DOHH2 (cell line): Measurements from ENCODE around the gene PTPN12.

Experiments used
- H3F3A ChIP-seq: fragments of 200-600 bp; sonication (generic), shearing (Covaris generic); 2 replicates; pipeline ENCODE4 v1.6.0; 2016; ENCODE audit warnings: antibody characterized with exemption, mild to moderate bottlenecking; ENCODE audit not compliant: control insufficient read depth, insufficient read depth
- H3K27ac ChIP-seq: fragments of 200-600 bp; sonication (generic); 2 replicates; pipeline ENCODE4 v1.5.1; 2014; ENCODE audit warnings: low read depth, mild to moderate bottlenecking, low read length, moderate library complexity
- H3K27me3 ChIP-seq: fragments of 200-600 bp; sonication (generic); 2 replicates; pipeline ENCODE4 v1.6.1; 2014; ENCODE audit warnings: mild to moderate bottlenecking, low read length, mixed read lengths; ENCODE audit not compliant: control insufficient read depth
- H3K36me3 ChIP-seq: fragments of 200-600 bp; sonication (generic); 2 replicates; pipeline ENCODE4 v1.6.1; 2014; ENCODE audit warnings: mild to moderate bottlenecking, low read length, moderate library complexity, mixed read lengths; ENCODE audit not compliant: control insufficient read depth
- H3K4me1 ChIP-seq: fragments of 200-600 bp; sonication (generic); 2 replicates; pipeline ENCODE4 v1.6.1; 2014; ENCODE audit warnings: mild to moderate bottlenecking, low read length, mixed read lengths; ENCODE audit not compliant: control insufficient read depth
- H3K4me2 ChIP-seq: fragments of 200-600 bp; sonication (generic); 2 replicates; pipeline ENCODE4 v1.6.0; 2014; ENCODE audit warnings: mild to moderate bottlenecking, low read length, moderate library complexity
- H3K4me3 ChIP-seq: fragments of 200-600 bp; sonication (generic); 2 replicates; pipeline ENCODE4 v1.5.1; 2014; ENCODE audit warnings: mild to moderate bottlenecking, low read length, mixed read lengths
- H3K79me2 ChIP-seq: fragments of 200-600 bp; sonication (generic); 2 replicates; pipeline ENCODE4 v1.6.1; 2014; ENCODE audit warnings: mild to moderate bottlenecking, low read length, mixed read lengths; ENCODE audit not compliant: control insufficient read depth
- H3K9me2 ChIP-seq: fragments of 200-600 bp; sonication (generic); replicated peaks from 2 replicates; pipeline ENCODE4 v1.6.1; 2014; ENCODE audit warnings: mild to moderate bottlenecking, low read length, mixed read lengths; ENCODE audit not compliant: control insufficient read depth
- H3K9me3 ChIP-seq: fragments of 200-600 bp; sonication (generic); 2 replicates; pipeline ENCODE4 v1.6.1; 2014; ENCODE audit warnings: antibody characterized with exemption, low read length, mixed read lengths; ENCODE audit not compliant: control insufficient read depth, insufficient read depth
- H4K20me1 ChIP-seq: fragments of 200-600 bp; sonication (generic); 2 replicates; pipeline ENCODE4 v1.6.0; 2014; ENCODE audit warnings: low read depth, mild to moderate bottlenecking, antibody characterized with exemption, low read length, moderate library complexity; ENCODE audit not compliant: control insufficient read depth, insufficient read depth
- CTCF ChIP-seq: fragments of 200-600 bp; sonication (generic); IDR thresholded peaks from one replicate; pipeline ENCODE4 v1.5.1; 2014; ENCODE audit warnings: antibody characterized with exemption, mild to moderate bottlenecking, low read depth, low read length; ENCODE audit not compliant: poor library complexity, severe bottlenecking
- EZH2phosphoT487 ChIP-seq: fragments of 200-600 bp; sonication (generic); IDR thresholded peaks from 2 replicates; pipeline ENCODE4 v1.6.1; 2017; ENCODE audit warnings: borderline replicate concordance, mild to moderate bottlenecking, antibody characterized with exemption, low read length, moderate library complexity, mixed read lengths

Gene PTPN12

GRCh38 chr7:77536017-77536412, 1.1 kb upstream of the PTPN12 start:
- Histone ChIP-seq H3K4me3 (peak overlapping the region; percentile 85), H3F3A (peaks cover 10% of the 10 kb centered on the region), H3K4me1 (peaks cover 10% of the 10 kb centered on the region), H3K9me2 (no peaks in the 10 kb centered on the region), H4K20me1 (peaks cover 3% of the 10 kb centered on the region; the same call in 1 of the 2 replicates), H3K27ac (no peak overlapping the region), H3K9me3 (no peaks in the 10 kb centered on the region), H3K36me3 (no peaks in the 10 kb centered on the region), H3K4me2 (peak overlapping the region; percentile 69), H3K79me2 (peaks cover 6% of the 10 kb centered on the region), H3K27me3 (peaks cover 14% of the 10 kb centered on the region)
- TF ChIP-seq CTCF (no peak), EZH2phosphoT487 (no peak)

DNA sequence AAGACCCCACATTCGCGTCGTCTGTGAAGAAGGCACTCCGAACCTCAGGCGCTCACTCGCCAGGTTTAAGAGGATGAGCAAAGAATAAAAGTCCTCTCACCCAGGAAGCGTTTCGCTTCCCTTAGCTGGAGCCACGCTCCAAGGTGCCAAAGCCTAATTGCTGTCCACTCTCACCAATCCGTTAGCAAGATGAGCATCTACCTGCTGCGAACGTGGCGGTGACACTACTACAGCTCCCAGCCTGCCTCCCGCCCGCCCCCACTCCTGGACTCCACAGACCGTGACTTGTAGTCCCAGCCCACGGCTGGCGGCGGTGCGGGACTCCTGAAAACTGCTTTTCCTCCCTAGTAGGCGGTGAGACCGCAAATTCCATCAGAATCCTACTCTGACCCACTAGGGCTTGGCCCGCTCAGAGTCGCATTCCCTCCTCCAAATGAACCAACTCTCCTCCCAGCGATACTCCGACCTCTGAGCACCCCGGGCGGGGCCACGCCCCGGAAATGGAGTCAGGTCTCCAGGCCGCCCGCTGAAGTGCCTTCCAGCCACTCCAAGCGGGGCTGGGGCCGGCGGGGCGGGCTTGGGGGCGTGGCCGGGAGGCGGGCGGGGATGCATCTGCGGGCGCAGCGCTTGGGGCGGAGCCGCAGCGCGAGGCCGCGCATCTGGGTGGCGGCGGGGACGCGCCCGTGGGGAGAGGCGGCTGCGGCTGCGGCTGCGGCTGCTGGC, 521 bp upstream of the PTPN12 start:
- Histone ChIP-seq H3K27ac (no peak overlapping the region), H3K9me2 (no peaks in the 10 kb centered on the region), H3K79me2 (peaks cover 6% of the 10 kb centered on the region)

DNA sequence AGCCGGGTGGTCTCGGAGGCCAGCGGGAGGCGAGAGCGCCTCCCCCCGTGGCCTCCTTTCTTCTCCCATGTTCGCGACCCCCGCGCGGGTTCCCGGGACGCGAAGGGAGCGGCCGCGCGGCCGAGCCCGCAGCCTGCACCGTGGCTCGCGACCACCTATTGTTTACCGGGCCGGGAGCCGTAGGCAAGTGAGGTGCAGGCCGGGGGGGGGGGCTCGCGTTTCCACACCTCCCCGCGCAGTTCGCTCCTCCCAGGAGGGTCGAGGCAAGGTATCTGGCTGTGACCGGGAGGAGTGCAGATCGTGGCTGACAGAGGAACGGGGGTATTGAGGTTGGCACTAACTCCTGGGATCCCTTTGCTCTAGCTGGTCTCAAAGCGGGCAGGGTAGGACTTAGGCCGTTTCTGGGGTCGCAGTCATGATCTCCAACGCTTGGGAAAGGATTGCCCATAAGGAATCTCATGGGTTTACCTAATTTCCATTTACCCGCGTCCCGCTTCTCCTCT, 734 bp downstream of the PTPN12 start:
- peaks cover 6% of the 10 kb centered on the region for H3K79me2 ChIP-seq

More for the DNA sequence above, 521 bp upstream of the PTPN12 start:
- Histone ChIP-seq H3K4me1 (peaks cover 10% of the 10 kb centered on the region), H3K36me3 (no peaks in the 10 kb centered on the region), H3F3A (peaks cover 10% of the 10 kb centered on the region), H3K4me3 (peak overlapping the region; percentile 85), H4K20me1 (peaks cover 3% of the 10 kb centered on the region; the same call in 1 of the 2 replicates), H3K9me3 (no peaks in the 10 kb centered on the region), H3K4me2 (peak overlapping the region; percentile 69), H3K27me3 (peaks cover 14% of the 10 kb centered on the region)
- no peak for TF ChIP-seq CTCF
- TF ChIP-seq EZH2phosphoT487, result no peak

More for the DNA sequence above, 734 bp downstream of the PTPN12 start:
- Histone ChIP-seq H3K4me2 (peak overlapping the region; percentile 95), H3K4me1 (peaks cover 10% of the 10 kb centered on the region), H3F3A (peaks cover 10% of the 10 kb centered on the region), H3K9me3 (no peaks in the 10 kb centered on the region), H3K36me3 (no peaks in the 10 kb centered on the region), H3K9me2 (no peaks in the 10 kb centered on the region), H3K27me3 (peaks cover 23% of the 10 kb centered on the region), H4K20me1 (peaks cover 3% of the 10 kb centered on the region; the same call in 1 of the 2 replicates), H3K4me3 (peak overlapping the region; percentile 85), H3K27ac (no peak overlapping the region)
- TF ChIP-seq EZH2phosphoT487 (peak; percentile 63; the same call in 1 of the 2 replicates), CTCF (no peak)
